K562 (cell line): ENCODE data around the gene SNRNP70. TPM values are rescaled to one million over a fixed set of nuclear protein-coding genes. Genes with fewer than 3 reads are reported as not detected.
A peak's percentile ranks its signal among the peaks of the same experiment; 100 is the strongest.

Experiments
- ARID2 ChIP-seq: fragments of 450-650 bp; IDR thresholded peaks from 2 replicates; pipeline ENCODE4 v1.6.1; 2017; ENCODE audit warnings: antibody characterized with exemption, mild to moderate bottlenecking
- BACH1 ChIP-seq: fragments of 200-800 bp; sonication (Bioruptor generic); IDR thresholded peaks from 2 replicates; pipeline ENCODE4 v1.6.1; 2016; ENCODE audit warnings: missing genetic modification characterization, missing compliant biosample characterization
- CREB5 ChIP-seq: fragments of 250-450 bp; sonication (Bioruptor Pico); IDR thresholded peaks from 2 replicates; pipeline ENCODE4 v1.5.0; 2020; ENCODE audit warnings: mild to moderate bottlenecking
- DPF2 ChIP-seq: fragments of 450-650 bp; IDR thresholded peaks from 2 replicates; pipeline ENCODE4 v1.6.1; 2016
- ETV5 ChIP-seq: sonication (generic); formaldehyde crosslinking; IDR thresholded peaks from 2 replicates; pipeline ENCODE4 v1.4.0; 2020; ENCODE audit warnings: low read depth, mild to moderate bottlenecking, missing genetic modification reagents
- FOXP4 ChIP-seq: sonication (generic); formaldehyde crosslinking; IDR thresholded peaks from 2 replicates; pipeline ENCODE4 v1.8.0; 2022; ENCODE audit warnings: mild to moderate bottlenecking, missing genetic modification reagents, borderline replicate concordance
- HIVEP1 ChIP-seq: fragments of 250-450 bp; sonication (Bioruptor Pico); IDR thresholded peaks from 2 replicates; pipeline ENCODE4 v1.4.0; 2020; ENCODE audit warnings: mild to moderate bottlenecking
- HMBOX1 ChIP-seq: sonication (generic); IDR thresholded peaks from 2 replicates; pipeline ENCODE4 v1.6.1; 2016
- MAFF ChIP-seq: IDR thresholded peaks from 2 replicates; pipeline ENCODE4 v1.6.1; 2012; ENCODE audit warnings: low read length, improper control_type of control experiment
- MEF2D ChIP-seq: conservative IDR thresholded peaks from 2 replicates; pipeline ENCODE4 v1.6.1; 2016; ENCODE audit warnings: low read depth, missing genetic modification characterization, missing compliant biosample characterization
- NCOA1 ChIP-seq: fragments of 450-650 bp; IDR thresholded peaks from 2 replicates; pipeline ENCODE4 v1.6.1; 2016; ENCODE audit warnings: low read depth
- NEUROD1 ChIP-seq: fragments of 150-350 bp; IDR thresholded peaks from 2 replicates; pipeline ENCODE4 v1.6.1; 2014; ENCODE audit warnings: borderline replicate concordance, low read length, low read depth; ENCODE audit not compliant: partially characterized antibody
- PATZ1 ChIP-seq: fragments of 250-450 bp; sonication (Bioruptor Pico); IDR thresholded peaks from 2 replicates; pipeline ENCODE4 v1.5.0; 2020; ENCODE audit warnings: mild to moderate bottlenecking, borderline replicate concordance
- PBX2 ChIP-seq, 2 experiments: IDR thresholded peaks in 1 of 2; conservative IDR thresholded peaks in 1 of 2; 2 replicates each; pipeline ENCODE4 v1.6.1; 2016; ENCODE audit warnings: low read depth in 2 of 2, mild to moderate bottlenecking in 1 of 2, missing compliant biosample characterization in 1 of 2, missing genetic modification characterization in 1 of 2, moderate library complexity in 1 of 2
- RBBP5 ChIP-seq: fragments of 200-600 bp; sonication (generic); IDR thresholded peaks from 2 replicates; pipeline ENCODE4 v1.6.1; 2012; ENCODE audit warnings: borderline replicate concordance, mild to moderate bottlenecking, low read length, control low read depth, inconsistent platforms; ENCODE audit not compliant: insufficient read depth, poor library complexity, severe bottlenecking
- RBM17 ChIP-seq: fragments of 200-400 bp; formaldehyde crosslinking; IDR thresholded peaks from 2 replicates; pipeline ENCODE4 v1.6.1; 2017; ENCODE audit warnings: low read depth, mild to moderate bottlenecking, low read length, borderline replicate concordance
- RFX5 ChIP-seq: IDR thresholded peaks from 2 replicates; pipeline ENCODE4 v1.6.1; 2011; ENCODE audit warnings: low read depth, mild to moderate bottlenecking, improper control_type of control experiment, low read length
- TCF7L2 ChIP-seq: fragments of 150-350 bp; IDR thresholded peaks from 2 replicates; pipeline ENCODE4 v1.6.1; 2016; ENCODE audit warnings: low read depth, mild to moderate bottlenecking, low read length, moderate library complexity
- XRCC4 ChIP-seq: IDR thresholded peaks from one replicate; pipeline ENCODE4 v1.6.1; 2011; ENCODE audit not compliant: insufficient read depth, insufficient read length; ENCODE audit errors: extremely low read depth
- ZFPM2 ChIP-seq: fragments of 250-450 bp; sonication (Bioruptor Pico); IDR thresholded peaks from 2 replicates; pipeline ENCODE4 v1.5.1; 2022; ENCODE audit warnings: mild to moderate bottlenecking
- polyA plus RNA-seq, 8 experiments: library from polyadenylated mRNA; depleted of rRNA in 4 of 8; stranded (reverse) in 5 of 8; unstranded in 3 of 8; fragments of >200 nt; fragmentation: Nextera tagmentation in 2 of 8; fragmentation: Illumina TruSeq in 1 of 8; extraction: Ambion mirVana in 2 of 8; extraction: Trizol in 1 of 8; gene quantifications; 2 replicates each; pipeline versions ENCODE4 v1.2.1 to v1.2.3, GENCODE V29; 2011 to 2014; ENCODE audit warnings: inconsistent platforms in 1 of 8, missing spikeins in 1 of 8
- total RNA-seq, 7 experiments: library from RNA; depleted of rRNA in 6 of 7; stranded (reverse); fragments of >200 nt in 6 of 7; fragmentation: Illumina TruSeq in 2 of 7; extraction: Trizol in 2 of 7; gene quantifications; 2 replicates each; pipeline versions ENCODE4 v1.2.1 to v1.2.3, GENCODE V29; 2011 to 2021; ENCODE audit warnings: low replicate concordance in 1 of 7

SNRNP70 gene
- total and polyA plus RNA-seq, 9 of the 15 experiments (the other 6 are each of a cell fraction or from before 2014, with no cell fraction given): 2.8 to 496 (median 136) TPM

- TF ChIP-seq FOXP4 (CRISPR knock-in tag): no peak
- TF ChIP-seq RBM17: no peak
- no peak for TF ChIP-seq BACH1 (tag)
- no peak for TF ChIP-seq TCF7L2
- no peak for TF ChIP-seq RBBP5
- TF ChIP-seq HMBOX1: peak; percentile 62; the same call in 1 of the 2 replicates
- TF ChIP-seq PATZ1 (CRISPR knock-in tag): no peak
- TF ChIP-seq NCOA1: no peak
- no peak for TF ChIP-seq PBX2 (CRISPR knock-in tag; IDR thresholded peaks at IDR 0.05; ENCODE audit: low read depth)
- TF ChIP-seq PBX2 (tag; conservative IDR thresholded peaks at IDR 0.05; ENCODE audit: low read depth): no peak
- TF ChIP-seq ZFPM2 (CRISPR knock-in tag): no peak
- no peak for TF ChIP-seq CREB5 (CRISPR knock-in tag)
- peak; percentile 81 for TF ChIP-seq MEF2D (tag)
- TF ChIP-seq ETV5 (CRISPR knock-in tag): no peak
- no peak for TF ChIP-seq ARID2
- peak; percentile 30; the same call in 1 of the 2 replicates for TF ChIP-seq DPF2
- TF ChIP-seq RFX5: no peak
- no peak for TF ChIP-seq XRCC4
- TF ChIP-seq HIVEP1 (CRISPR knock-in tag): no peak
- no peak for TF ChIP-seq MAFF
- TF ChIP-seq NEUROD1: no peak
These were observed 25.3 kb downstream of the SNRNP70 start (continued) for GRCh38 chr19:49110567-49110966.
